Measurements from ENCODE around the gene WDR73. TPM values are rescaled to one million over a fixed set of nuclear protein-coding genes. Genes with fewer than 3 reads are reported as not detected.
"Not testable (repeated sequence)": the region's sequence is repeated elsewhere in the genome, so short reads cannot be mapped to it uniquely, and the experiment has no call there.

The WDR73 gene
- 10 to 100 TPM; 36.4 to 60.0 (median 56.1) TPM for polyA plus RNA-seq (ENCODE audit: insufficient read length in 3 of 3)
- long read RNA-seq, donor 1, full-length matches to known transcripts, result 13 of 34 reads
- long read RNA-seq, donor 1, partial matches to known transcripts, result 21 of 34 reads
- long read RNA-seq, donor 1, other reads (novel, unspliced or antisense), result 0 of 34 reads
- long read RNA-seq, donor 2, full-length matches to known transcripts, result 13 of 32 reads
- long read RNA-seq, donor 2, partial matches to known transcripts, result 19 of 32 reads
- long read RNA-seq, donor 2, other reads (novel, unspliced or antisense), result 0 of 32 reads
- long read RNA-seq, donor 3, full-length matches to known transcripts, result 13 of 22 reads
- long read RNA-seq, donor 3, partial matches to known transcripts, result 9 of 22 reads
- long read RNA-seq, donor 3, other reads (novel, unspliced or antisense), result 0 of 22 reads
- long read RNA-seq, donor 4, full-length matches to known transcripts, result 11 of 43 reads
- long read RNA-seq, donor 4, partial matches to known transcripts, result 32 of 43 reads
- long read RNA-seq, donor 4, other reads (novel, unspliced or antisense), result 0 of 43 reads
- long read RNA-seq, donor 5, full-length matches to known transcripts, result 10 of 10 reads
- long read RNA-seq, donor 5, partial matches to known transcripts, result 0 of 10 reads
- long read RNA-seq, donor 5, other reads (novel, unspliced or antisense), result 0 of 10 reads
- long read RNA-seq, donor 6, full-length matches to known transcripts, result 15 of 60 reads
- long read RNA-seq, donor 6, partial matches to known transcripts, result 45 of 60 reads
- long read RNA-seq, donor 6, other reads (novel, unspliced or antisense), result 0 of 60 reads
- long read RNA-seq, donor 7, full-length matches to known transcripts, result 15 of 22 reads
- long read RNA-seq, donor 7, partial matches to known transcripts, result 7 of 22 reads
- long read RNA-seq, donor 7, other reads (novel, unspliced or antisense), result 0 of 22 reads
- long read RNA-seq, donor 8, full-length matches to known transcripts, result 2 of 2 reads
- long read RNA-seq, donor 8, partial matches to known transcripts, result 0 of 2 reads
- long read RNA-seq, donor 8, other reads (novel, unspliced or antisense), result 0 of 2 reads
- long read RNA-seq, donor 9, full-length matches to known transcripts, result 16 of 29 reads
- long read RNA-seq, donor 9, partial matches to known transcripts, result 13 of 29 reads
- long read RNA-seq, donor 9, other reads (novel, unspliced or antisense), result 0 of 29 reads
- long read RNA-seq, donor 10, full-length matches to known transcripts, result 15 of 37 reads
- long read RNA-seq, donor 10, partial matches to known transcripts, result 22 of 37 reads
- long read RNA-seq, donor 10, other reads (novel, unspliced or antisense), result 0 of 37 reads
- long read RNA-seq, donor 11, full-length matches to known transcripts, result 16 of 21 reads
- long read RNA-seq, donor 11, partial matches to known transcripts, result 5 of 21 reads
- long read RNA-seq, donor 11, other reads (novel, unspliced or antisense), result 0 of 21 reads
- long read RNA-seq, donor 12, full-length matches to known transcripts, result 15 of 47 reads
- long read RNA-seq, donor 12, partial matches to known transcripts, result 32 of 47 reads
- long read RNA-seq, donor 12, other reads (novel, unspliced or antisense), result 0 of 47 reads
- long read RNA-seq, donor 13, full-length matches to known transcripts, result 10 of 31 reads
- long read RNA-seq, donor 13, partial matches to known transcripts, result 21 of 31 reads
- long read RNA-seq, donor 13, other reads (novel, unspliced or antisense), result 0 of 31 reads
- long read RNA-seq, donor 14, result 0 reads
- long read RNA-seq, donor 15, result 0 reads
- long read RNA-seq, donor 16, full-length matches to known transcripts, result 16 of 31 reads
- long read RNA-seq, donor 16, partial matches to known transcripts, result 15 of 31 reads
- long read RNA-seq, donor 16, other reads (novel, unspliced or antisense), result 0 of 31 reads

DNA sequence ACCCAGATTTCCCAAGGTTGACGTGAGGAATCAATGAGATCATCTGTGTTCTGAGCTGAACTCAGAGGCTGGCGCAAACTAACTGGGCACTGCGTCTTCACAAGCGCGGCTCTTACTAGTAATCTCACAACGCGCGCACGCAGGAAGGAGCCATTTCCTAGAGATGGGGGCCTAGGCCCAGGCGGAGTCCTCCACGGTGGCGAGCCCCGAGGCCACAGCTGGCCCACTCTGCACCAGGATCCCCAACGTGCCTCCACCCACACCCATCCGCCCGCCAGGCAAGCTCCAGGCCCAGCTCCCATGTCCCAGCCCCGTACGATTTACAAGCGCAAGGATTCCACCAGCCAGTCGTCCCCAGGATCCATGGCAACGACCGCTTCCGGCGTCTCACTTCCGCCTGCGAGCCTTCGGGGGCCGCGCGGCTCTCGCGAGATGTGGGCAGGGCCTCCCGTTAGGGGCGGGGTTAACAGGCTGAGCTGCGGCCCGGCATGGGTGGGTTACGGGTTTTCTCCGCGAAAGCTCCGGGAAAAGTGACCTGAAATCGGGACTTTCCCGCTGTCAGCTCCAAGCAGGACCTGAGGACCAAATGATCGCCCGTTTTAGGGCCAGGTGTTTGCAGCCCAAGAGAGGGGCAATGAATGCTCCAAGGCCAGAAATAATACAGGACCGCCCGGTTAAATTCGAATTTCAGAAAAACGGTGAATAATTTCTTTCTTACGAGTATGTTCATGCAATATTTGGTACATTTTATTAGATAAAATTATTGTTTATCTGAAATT lies at the start of gene WDR73:
Gene WDR73 (minus strand): TSS at position 374 of the 779 bp plus-strand sequence. CDS start 9 bp downstream, at position 365.
- DNase-seq, result peak; percentile 97

DNA sequence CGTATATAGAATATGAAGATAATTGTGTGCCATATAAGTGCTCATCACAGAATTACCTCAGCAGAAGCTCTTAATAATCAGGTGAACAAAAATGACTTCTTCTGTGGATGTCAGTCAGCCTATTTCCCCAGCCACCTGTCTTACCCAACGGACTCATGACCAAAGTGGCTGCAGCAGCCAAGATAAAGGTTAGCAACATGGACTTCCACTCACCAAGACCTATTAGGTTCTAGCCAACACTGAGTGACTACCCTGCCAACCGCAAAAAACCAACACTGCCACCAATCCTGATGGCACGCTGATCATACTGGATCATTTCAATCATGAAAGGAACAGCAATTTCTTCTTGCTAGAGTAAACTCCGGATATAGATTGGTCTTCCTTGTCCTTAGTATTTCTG lies 49.7 kb upstream of the WDR73 start:
- no peak for DNase-seq

DNA sequence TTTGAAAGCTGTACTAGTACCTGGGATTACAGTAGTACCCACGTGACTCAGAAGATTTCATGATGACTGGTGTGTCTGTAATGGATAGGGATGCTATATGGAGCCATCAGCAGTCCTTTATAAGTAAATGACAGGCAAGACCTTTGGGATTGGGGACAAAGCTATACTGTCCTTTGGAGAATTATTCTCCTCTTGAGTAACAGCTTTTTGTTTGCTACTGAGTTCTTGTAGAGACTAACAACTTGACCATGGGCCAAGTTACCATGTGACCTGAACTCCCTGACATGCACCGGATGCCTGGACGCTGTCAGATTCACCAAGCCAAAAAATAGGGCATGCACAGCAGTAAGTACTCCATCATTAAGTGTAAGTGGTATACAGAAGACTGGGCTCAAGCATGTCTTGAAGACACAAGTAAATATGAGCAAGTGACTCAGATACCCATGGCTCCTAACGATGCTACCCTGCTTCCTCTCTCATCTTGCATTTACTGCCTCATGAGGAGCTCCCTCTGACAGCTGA lies 48.9 kb upstream of the WDR73 start:
- DNase-seq, result peak; percentile 46

DNA sequence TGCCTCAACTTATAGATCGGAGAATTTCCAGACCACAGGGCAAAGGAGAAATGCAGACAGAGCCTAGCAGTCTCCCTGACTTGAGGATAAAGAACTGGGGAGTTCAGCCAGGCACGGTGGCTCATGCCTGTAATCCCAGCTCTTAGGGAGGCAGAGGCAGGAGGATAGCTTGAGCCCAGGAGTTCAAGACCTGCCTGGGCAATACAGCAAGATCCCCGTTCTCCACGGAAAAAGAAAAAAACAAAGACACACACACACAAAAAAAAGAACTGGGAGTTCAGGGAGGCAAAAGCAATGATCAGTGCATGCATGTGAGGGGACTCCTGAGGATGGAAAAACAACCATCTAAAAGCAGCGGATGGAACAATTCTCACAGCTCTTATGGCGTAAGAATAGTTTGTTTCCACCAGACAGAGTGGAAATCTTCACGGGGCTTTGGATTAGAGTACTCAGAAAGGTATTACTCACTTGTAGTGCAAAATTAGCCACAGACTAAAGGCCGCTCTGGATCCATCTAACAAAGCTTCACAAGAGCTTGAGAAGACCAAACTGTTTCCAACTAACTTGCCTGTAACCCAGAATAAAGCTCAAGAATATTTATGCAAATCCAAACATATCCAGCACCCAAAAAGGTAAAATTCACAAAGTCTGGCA lies 45.6 kb upstream of the WDR73 start:
- DNase-seq, result no peak

DNA sequence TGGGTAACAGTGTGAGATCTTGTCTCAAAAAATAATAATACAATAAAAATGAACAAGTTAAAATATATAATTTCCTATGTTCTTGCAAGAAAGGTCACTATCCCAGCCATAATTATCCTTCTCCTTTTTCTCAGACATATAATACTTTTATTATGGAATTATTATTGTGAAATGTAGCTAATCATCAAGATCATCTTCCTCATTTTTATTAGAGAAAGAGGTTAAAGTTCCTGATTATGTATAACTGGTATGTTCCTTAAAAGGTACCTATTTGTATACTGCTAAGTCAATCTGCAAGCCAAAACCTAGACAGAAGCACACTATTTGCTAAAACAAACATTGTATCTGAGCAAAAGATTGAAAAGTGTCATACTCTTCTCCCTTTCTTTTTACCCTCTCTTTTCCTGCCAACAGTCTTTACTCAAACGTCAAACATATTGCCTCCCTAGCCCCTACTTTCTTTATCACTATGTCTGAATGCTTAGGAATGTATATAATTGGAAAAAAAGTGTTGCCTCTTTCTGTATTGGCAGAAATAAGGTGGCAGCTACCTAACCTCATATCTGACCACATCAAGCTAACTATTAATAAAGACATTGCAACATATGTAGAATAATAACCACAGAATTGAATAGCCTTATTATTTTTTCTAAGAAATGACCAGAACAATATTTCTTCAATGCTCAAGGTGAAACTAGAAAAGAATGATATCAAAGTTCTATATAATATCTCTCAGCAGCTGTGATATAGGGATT lies 43.3 kb upstream of the WDR73 start:
- no peak for DNase-seq

DNA sequence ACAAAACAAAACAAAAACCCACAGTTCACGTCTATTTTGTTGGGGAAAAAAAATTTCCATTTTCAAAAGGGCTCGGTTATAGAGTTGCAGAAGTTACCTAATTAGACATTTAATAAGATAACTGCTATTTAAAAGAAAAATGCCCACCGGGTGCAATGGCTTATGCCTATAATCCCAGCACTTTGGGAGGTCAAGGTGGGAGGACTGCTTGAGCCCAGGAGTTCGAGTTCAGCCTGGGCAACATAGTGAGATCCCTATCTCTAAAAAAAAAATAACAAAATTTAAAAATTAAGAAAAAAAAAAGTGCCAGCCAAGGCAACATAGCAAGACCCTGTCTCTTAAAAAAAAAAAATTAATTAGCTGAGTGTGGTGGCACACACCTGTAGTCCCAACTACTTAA lies 42.7 kb upstream of the WDR73 start:
- no peak for DNase-seq

DNA sequence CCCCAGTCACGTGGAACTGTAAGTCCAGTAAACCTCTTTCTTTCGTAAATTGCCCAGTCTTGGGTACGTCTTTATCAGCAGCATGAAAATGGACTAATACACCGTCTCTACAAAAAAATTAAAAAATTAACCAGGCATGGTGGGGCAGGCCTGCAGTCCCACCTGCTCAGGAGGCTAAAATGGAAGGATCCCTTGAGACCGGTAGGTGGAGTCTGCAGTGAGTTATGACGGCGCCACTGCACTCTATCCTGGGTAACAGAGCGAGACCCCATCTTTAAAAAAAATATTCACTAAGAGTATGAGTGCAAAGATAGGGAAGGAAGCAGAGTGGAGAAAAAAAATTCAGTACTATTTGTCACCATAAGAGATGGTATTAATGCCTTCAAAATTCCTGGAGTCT lies 36.3 kb upstream of the WDR73 start:
- no peak for DNase-seq

DNA sequence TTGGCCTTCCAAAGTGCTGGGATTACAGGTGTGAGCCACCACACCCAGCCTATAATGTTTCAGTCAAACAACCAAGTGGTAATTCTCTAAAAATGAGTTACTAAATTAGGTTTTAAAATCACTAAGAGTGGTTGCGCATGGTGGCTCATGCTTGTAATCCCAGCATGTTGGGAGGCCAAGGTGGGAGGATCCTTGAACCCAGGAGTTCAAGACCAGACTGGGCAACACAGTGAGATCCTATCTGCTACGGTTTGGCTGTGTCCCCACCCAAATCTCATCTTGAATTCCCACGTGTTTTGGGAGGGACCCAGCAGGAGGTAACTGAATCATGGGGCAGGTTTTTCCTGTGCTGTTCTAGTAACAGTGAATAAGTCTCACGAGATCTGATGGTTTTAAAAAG lies 35.8 kb upstream of the WDR73 start:
- no peak for DNase-seq

DNA sequence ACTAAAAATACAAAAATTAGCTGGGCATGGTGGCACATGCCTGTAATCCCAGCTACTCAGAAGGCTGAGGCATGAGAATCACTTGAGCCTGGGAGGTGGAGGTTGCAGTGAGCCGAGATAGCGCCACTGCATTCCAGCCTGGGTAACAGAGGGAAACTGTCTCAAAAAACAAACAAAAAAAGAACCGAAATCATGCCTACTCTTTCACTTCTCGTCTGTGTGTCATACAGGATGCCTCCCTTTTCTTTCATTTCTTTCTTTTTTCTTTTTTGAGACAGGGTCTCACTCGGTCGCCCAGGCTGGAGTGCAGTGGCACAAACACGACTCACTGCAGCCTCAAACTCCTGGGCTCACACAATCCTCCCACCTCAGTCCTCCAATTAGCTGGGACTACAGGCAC lies 32.4 kb upstream of the WDR73 start:
- DNase-seq, result not testable (repeated sequence)

DNA sequence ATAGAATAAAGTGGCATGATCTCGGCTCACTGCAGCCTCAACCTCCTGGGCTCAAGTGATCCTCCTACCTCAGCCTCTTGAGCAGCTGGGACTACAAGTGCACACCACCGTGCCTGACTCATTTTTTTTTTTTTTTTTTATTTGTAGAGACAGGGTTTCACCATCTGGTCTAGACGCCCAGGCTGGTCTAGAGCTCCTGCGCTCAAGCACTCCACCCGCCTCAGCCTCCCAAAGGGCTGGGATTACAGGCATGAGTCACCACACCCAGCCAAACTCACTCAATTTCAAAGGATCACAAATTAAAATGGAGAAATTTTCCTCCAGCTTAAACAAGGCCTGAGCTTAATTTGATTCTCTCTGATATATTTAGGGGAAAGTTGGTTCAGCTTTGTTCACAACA lies 31.2 kb upstream of the WDR73 start:
- no peak for DNase-seq

DNA sequence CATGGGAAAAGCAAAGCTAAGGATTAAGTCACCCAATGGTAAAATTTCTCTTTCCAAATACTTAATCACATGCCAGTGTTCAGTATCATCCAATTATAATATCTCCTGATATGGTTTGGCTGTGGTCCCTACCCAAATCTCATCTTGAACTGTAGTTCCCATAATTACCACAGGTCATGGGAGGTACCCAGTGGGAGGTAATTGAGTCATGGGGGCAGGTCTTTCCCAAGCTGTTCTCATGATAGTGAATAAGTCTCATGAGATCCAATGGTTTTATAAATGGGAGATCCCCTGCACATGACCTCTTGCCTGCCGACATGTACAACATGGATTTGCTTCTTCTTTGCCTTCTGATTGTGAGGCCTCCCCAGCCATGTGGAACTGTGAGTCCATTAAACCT lies 30.0 kb upstream of the WDR73 start:
- DNase-seq, result no peak

DNA sequence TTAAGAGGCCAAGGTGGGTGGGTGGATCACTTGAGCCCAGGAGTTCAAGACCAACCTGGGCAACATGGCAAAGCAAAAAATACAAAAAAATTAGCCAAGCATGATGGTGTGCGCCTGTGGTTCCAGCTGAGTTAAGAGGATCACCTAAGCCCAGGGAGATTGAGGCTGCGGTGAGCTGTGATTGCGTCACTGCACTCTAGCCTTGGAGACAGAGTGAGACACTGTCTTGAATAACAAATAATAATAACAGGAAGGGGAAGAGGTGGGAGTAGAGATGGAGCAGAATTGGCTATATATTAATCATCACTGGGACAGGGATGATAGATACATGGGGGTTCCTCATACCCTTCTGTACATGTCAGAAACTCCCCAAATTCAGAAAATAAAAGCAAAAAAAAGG lies 27.7 kb upstream of the WDR73 start:
- no peak for DNase-seq

DNA sequence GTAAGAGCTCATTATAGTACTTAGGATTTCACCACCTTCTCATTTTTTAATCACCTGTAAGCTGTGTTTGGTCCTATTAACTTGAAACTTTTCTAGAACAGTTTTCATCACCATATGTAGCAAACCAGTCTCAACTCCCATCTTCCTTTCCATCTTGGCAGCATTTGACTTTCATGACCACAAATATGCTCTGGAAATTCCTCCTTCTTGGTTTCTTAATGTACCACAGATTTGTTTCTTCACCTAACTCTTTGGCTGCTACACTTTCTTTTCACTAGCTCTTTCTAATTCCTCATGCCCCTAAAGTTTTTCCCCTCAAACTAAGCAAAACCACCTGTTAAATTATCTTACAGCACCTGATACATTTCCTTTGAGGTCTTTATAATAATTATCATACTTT lies 17.1 kb upstream of the WDR73 start:
- DNase-seq, result no peak

DNA sequence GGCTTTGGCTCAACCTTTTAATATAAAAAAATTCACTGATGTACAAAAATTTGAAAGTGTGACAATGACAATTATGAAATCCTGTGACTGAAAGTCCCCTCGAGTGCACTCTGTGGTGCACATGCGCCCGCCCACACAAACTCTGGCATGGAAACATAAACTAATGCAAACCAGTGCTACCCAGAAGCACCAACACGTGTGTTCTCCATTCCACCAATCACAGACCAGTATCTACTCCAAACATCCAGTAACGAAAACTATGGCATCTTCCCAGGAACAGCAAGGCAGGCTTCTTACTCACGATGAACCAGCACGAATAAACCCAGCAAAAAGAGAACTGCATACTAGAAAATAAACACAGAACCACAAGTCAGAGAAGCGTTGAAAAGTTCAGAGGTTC lies 15.6 kb upstream of the WDR73 start:
- DNase-seq, result no peak

DNA sequence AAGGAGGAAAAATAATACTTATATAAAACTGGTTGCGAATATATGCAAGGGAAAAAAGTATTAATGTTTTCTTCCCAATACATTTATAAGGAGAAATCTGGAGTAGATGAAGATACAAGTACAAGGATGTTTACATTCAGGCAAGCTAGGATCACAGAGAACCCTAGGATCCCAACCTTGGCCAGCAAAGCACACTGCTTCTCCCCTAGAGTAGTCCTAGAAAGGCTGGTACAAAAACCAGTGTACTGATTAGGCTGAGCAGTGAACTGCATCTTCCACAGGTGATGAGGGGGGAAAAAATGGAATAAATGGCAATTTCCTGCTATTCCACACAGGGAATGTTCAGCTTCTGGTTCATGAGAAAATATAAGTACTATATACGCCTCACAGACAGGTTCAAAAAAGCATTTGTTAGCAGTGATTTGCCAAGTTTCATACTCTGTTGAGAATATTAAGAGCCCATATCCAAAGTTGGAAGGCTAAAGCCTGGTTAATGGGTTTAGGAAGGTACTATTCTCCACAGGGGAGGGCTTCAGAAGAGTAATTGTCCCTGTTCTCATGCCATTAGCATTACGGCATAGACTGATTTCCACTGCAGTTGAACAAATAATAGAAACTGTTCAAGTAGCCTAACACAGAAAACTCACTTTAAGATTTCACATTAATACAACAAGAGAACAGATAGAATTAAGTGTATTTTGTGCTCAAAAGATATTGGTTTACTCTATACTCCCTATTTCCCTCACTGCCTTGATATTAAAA lies 14.3 kb upstream of the WDR73 start:
- no peak for DNase-seq

DNA sequence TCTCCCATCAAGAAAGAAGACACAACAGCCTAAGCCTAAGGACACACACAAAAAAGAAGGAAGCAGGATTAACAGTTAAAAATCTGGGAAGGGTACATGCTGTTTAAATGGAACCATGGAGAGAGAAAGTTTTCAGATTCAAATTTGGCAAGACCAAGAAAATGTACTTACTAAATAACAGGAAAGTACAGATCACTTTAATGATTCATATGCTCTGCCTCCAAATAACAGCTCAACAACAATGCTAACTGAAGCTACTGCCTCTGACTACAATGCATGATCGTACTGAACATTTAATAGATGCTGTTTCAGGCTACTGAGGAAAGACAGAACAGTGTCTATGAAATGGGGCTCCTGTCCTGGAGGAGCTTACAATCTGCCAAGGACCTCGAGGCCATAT lies 12.3 kb upstream of the WDR73 start:
- no peak for DNase-seq

DNA sequence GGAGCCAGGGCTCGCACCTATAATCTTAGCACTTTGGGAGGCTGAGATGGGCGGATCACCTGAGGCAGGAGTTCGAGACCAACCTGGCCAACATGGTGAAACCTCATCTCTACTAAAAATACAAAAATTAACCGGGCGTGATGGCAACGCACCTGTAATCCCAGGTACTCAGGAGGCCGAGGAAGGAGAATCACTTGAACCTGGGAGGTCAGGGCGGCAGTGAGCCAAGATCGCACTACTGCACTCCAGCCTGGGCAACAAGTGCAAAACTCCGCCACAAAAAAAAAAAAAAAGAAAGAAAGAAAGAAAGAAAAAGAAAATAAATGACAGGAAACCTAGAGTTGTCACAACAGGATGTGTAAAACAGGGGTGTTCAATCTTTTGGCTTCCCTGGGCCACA lies 6.9 kb upstream of the WDR73 start:
- no peak for DNase-seq
